HEK293 (cell line): ENCODE results near the gene FREM1.

ENCODE experiments used
- CTCF ChIA-PET: fragments of 350-600 bp; formaldehyde crosslinking; extraction: SDS; loops from one replicate; lab custom pipeline; 2021; ENCODE audit warnings: antibody characterized with exemption; lab: Yijun Ruan, JAX
- POLR2A ChIA-PET: fragments of 300-600 bp; formaldehyde crosslinking; extraction: SDS; loops from one replicate; lab custom pipeline; 2020; ENCODE audit warnings: antibody characterized with exemption, inconsistent platforms; lab: Yijun Ruan, JAX
- H3K27ac ChIP-seq: fragments of 200-500 bp; sonication (Bioruptor generic); 2 replicates; pipeline ENCODE4 v1.5.1; 2014; ENCODE audit warnings: low read depth, low read length, control low read depth, inconsistent platforms; ENCODE audit errors: extremely low read depth
- H3K36me3 ChIP-seq, 2 experiments: fragments of 200-500 bp in 1 of 2; sonication (Bioruptor generic) in 1 of 2; 1 replicate in 1 of 2; 2 replicates in 1 of 2; pipeline ENCODE4 v1.5.1; 2014 to 2017; ENCODE audit warnings: inconsistent platforms in 2 of 2, low read length in 2 of 2; ENCODE audit not compliant: control insufficient read depth in 2 of 2, insufficient read depth in 1 of 2
- H3K4me1 ChIP-seq: fragments of 200-500 bp; sonication (Bioruptor generic); 2 replicates; pipeline ENCODE4 v1.5.1; 2014; ENCODE audit warnings: mild to moderate bottlenecking, low read length, inconsistent platforms; ENCODE audit not compliant: control insufficient read depth, insufficient read depth
- H3K4me3 ChIP-seq: 2 replicates; pipeline ENCODE4 v1.5.1; 2011; ENCODE audit warnings: low read depth, mild to moderate bottlenecking, control low read depth, low read length, moderate library complexity
- H3K9me3 ChIP-seq: fragments of 200-500 bp; sonication (Bioruptor generic); 2 replicates; pipeline ENCODE4 v1.5.1; 2014; ENCODE audit warnings: low read depth, low read length, inconsistent platforms; ENCODE audit not compliant: control insufficient read depth, insufficient read depth
- HIC1 ChIP-seq: fragments of 450-650 bp; formaldehyde crosslinking; IDR thresholded peaks from 2 replicates; pipeline ENCODE4 v1.5.1; 2016; ENCODE audit warnings: missing biosample characterization, missing genetic modification characterization
- INSM2 ChIP-seq: fragments of 450-650 bp; formaldehyde crosslinking; IDR thresholded peaks from 2 replicates; pipeline ENCODE4 v1.5.1; 2016; ENCODE audit warnings: missing biosample characterization, missing genetic modification characterization
- KLF10 ChIP-seq: fragments of 450-650 bp; IDR thresholded peaks from 2 replicates; pipeline ENCODE4 v1.5.1; 2018; ENCODE audit warnings: missing biosample characterization, mild to moderate bottlenecking, missing genetic modification characterization
- WT1 ChIP-seq: fragments of 450-650 bp; formaldehyde crosslinking; IDR thresholded peaks from 2 replicates; pipeline ENCODE4 v1.5.1; 2016; ENCODE audit warnings: missing biosample characterization, missing genetic modification characterization
- YY1 ChIP-seq: fragments of 450-650 bp; formaldehyde crosslinking; IDR thresholded peaks from 2 replicates; pipeline ENCODE4 v1.5.1; 2018; ENCODE audit warnings: missing biosample characterization, missing genetic modification characterization
- ZBTB11 ChIP-seq: fragments of 450-650 bp; formaldehyde crosslinking; conservative IDR thresholded peaks from 2 replicates; pipeline ENCODE4 v1.5.1; 2016; ENCODE audit warnings: low read depth, missing biosample characterization, missing genetic modification characterization
- ZBTB21 ChIP-seq: fragments of 450-650 bp; formaldehyde crosslinking; IDR thresholded peaks from 2 replicates; pipeline ENCODE4 v1.5.1; 2017; ENCODE audit warnings: missing biosample characterization, missing genetic modification characterization
- ZNF2 ChIP-seq: fragments of 450-650 bp; formaldehyde crosslinking; IDR thresholded peaks from 2 replicates; pipeline ENCODE4 v1.5.1; 2016; ENCODE audit warnings: missing biosample characterization, missing genetic modification characterization
- ZNF223 ChIP-seq: fragments of 450-650 bp; formaldehyde crosslinking; IDR thresholded peaks from 2 replicates; pipeline ENCODE4 v1.5.1; 2016; ENCODE audit warnings: missing biosample characterization, missing genetic modification characterization
- ZNF26 ChIP-seq: fragments of 450-650 bp; formaldehyde crosslinking; IDR thresholded peaks from 2 replicates; pipeline ENCODE4 v1.5.1; 2016; ENCODE audit warnings: missing biosample characterization, missing genetic modification characterization
- ZNF280C ChIP-seq: fragments of 450-650 bp; formaldehyde crosslinking; IDR thresholded peaks from 2 replicates; pipeline ENCODE4 v1.5.1; 2016; ENCODE audit warnings: missing biosample characterization, missing genetic modification characterization
- ZNF433 ChIP-seq: fragments of 450-650 bp; formaldehyde crosslinking; IDR thresholded peaks from 2 replicates; pipeline ENCODE4 v1.5.1; 2016; ENCODE audit warnings: missing biosample characterization, missing genetic modification characterization, low read depth
- ZNF488 ChIP-seq: fragments of 450-650 bp; formaldehyde crosslinking; IDR thresholded peaks from 2 replicates; pipeline ENCODE4 v1.5.1; 2016; ENCODE audit warnings: missing biosample characterization, missing genetic modification characterization
- ZNF549 ChIP-seq: fragments of 450-650 bp; IDR thresholded peaks from 2 replicates; pipeline ENCODE4 v1.5.1; 2018; ENCODE audit warnings: missing biosample characterization, missing genetic modification characterization, mild to moderate bottlenecking, inconsistent platforms, moderate library complexity
- ZNF639 ChIP-seq: fragments of 450-650 bp; formaldehyde crosslinking; IDR thresholded peaks from 2 replicates; pipeline ENCODE4 v1.5.1; 2016; ENCODE audit warnings: missing biosample characterization, missing genetic modification characterization
- ZNF664 ChIP-seq: fragments of 450-650 bp; formaldehyde crosslinking; IDR thresholded peaks from 2 replicates; pipeline ENCODE4 v1.5.1; 2016; ENCODE audit warnings: missing biosample characterization, missing genetic modification characterization
- ZSCAN23 ChIP-seq: fragments of 450-650 bp; formaldehyde crosslinking; IDR thresholded peaks from 2 replicates; pipeline ENCODE4 v1.5.1; 2016; ENCODE audit warnings: missing biosample characterization, missing genetic modification characterization
- TF ChIP-seq, protein P1 (sequence below): fragments of 450-650 bp; formaldehyde crosslinking; IDR thresholded peaks from 2 replicates; pipeline ENCODE4 v1.5.1; 2016; ENCODE audit warnings: missing biosample characterization, missing genetic modification characterization, low read depth

FREM1 gene

DNA sequence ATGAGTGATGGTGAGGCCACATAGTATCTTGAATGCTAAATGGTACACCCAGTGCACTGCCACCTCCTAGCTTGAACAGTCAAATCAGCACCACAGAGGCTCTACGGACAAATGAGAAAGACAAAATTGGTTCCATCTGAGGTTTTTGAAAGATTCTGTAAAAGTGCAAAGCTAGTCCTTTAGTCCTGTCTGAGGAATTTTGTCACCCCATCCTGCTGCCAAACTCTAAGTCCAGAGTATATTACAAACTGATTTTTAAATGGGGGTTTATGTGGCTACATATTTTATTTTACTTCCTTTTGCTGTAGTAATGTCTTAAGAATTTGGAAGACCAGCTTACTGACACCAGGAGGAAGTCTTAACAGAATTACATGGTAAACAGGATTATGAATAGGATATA, 7.7 kb downstream of the FREM1 start:
- no peak overlapping the region for H3K27ac ChIP-seq
- H3K4me1 ChIP-seq: peaks cover 7% of the 10 kb centered on the region
- H3K36me3 ChIP-seq: no peaks in the 10 kb centered on the region
- no peak overlapping the region for H3K4me3 ChIP-seq
- ChIA-PET POLR2A (no interaction called here), CTCF (no interaction called here)
- H3K9me3 ChIP-seq: no peaks in the 10 kb centered on the region
- TF ChIP-seq ZNF488 (tag by site-specific recombination) (no peak), ZNF280C (tag by site-specific recombination) (no peak), ZNF223 (tag by site-specific recombination) (no peak), ZSCAN23 (tag by site-specific recombination) (no peak), ZNF639 (tag by site-specific recombination) (no peak), YY1 (tag by site-specific recombination) (no peak), KLF10 (tag by site-specific recombination) (no peak), WT1 (tag by site-specific recombination) (no peak), ZBTB11 (tag by site-specific recombination) (no peak), ZNF2 (no peak), ZNF26 (tag by site-specific recombination) (no peak), ZNF433 (tag by site-specific recombination) (no peak), HIC1 (tag by site-specific recombination) (no peak), ZNF549 (tag by site-specific recombination) (no peak), INSM2 (tag by site-specific recombination) (no peak), ZBTB21 (tag by site-specific recombination) (no peak), ZNF664 (no peak)
- TF ChIP-seq, protein P1, sequence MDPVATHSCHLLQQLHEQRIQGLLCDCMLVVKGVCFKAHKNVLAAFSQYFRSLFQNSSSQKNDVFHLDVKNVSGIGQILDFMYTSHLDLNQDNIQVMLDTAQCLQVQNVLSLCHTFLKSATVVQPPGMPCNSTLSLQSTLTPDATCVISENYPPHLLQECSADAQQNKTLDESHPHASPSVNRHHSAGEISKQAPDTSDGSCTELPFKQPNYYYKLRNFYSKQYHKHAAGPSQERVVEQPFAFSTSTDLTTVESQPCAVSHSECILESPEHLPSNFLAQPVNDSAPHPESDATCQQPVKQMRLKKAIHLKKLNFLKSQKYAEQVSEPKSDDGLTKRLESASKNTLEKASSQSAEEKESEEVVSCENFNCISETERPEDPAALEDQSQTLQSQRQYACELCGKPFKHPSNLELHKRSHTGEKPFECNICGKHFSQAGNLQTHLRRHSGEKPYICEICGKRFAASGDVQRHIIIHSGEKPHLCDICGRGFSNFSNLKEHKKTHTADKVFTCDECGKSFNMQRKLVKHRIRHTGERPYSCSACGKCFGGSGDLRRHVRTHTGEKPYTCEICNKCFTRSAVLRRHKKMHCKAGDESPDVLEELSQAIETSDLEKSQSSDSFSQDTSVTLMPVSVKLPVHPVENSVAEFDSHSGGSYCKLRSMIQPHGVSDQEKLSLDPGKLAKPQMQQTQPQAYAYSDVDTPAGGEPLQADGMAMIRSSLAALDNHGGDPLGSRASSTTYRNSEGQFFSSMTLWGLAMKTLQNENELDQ: no peak
